Gastrocnemius medialis (tissue), 4 donors: ENCODE data around the gene TMCC2.

Experiments
- CTCF ChIP-seq, 5 experiments: fragments of 450-650 bp in 3 of 5; fragments of 200-600 bp in 2 of 5; sonication (generic) in 2 of 5; IDR thresholded peaks in 4 of 5; conservative IDR thresholded peaks in 1 of 5; 1 replicate in 4 of 5; 2 replicates in 1 of 5; pipeline ENCODE4 v1.5.1; 2016 to 2019; ENCODE audit warnings: antibody characterized with exemption in 5 of 5, mild to moderate bottlenecking in 3 of 5, moderate library complexity in 3 of 5
- POLR2A ChIP-seq, 2 donors: fragments of 450-650 bp; IDR thresholded peaks; one replicate each; pipeline ENCODE4 v1.6.1; 2017; ENCODE audit warnings: antibody characterized with exemption in 2 of 2, mild to moderate bottlenecking in 2 of 2, moderate library complexity in 2 of 2

- TF ChIP-seq CTCF (IDR thresholded peaks at IDR 0.05 in 4 of 5, conservative IDR thresholded peaks at IDR 0.05 in 1 of 5) (no peak), POLR2A (IDR thresholded peaks at IDR 0.05) (no peak)
Measured at GRCh38 chr1:205236951-205237475, 9.3 kb downstream of the TMCC2 start.
